Measurements from ENCODE around the gene MOB1B.

MOB1B gene

GRCh38 chr4:70979445-70980008 lies 77.4 kb downstream of the MOB1B start:
- no peak for DNase-seq (ENCODE audit: low read depth)
- H3K4me3 ChIP-seq (ENCODE audit: low read depth, low read length) = no peak overlapping the region
- no peak for TF ChIP-seq CTCF (IDR thresholded peaks at IDR 0.05; ENCODE audit: low read depth, low read length, missing control alignments)

GRCh38 chr4:70980196-70980595 lies 78.0 kb downstream of the MOB1B start:
- no peak overlapping the region for H3K4me3 ChIP-seq (ENCODE audit: low read depth, low read length)
- no peak for DNase-seq (ENCODE audit: low read depth)
- TF ChIP-seq CTCF (IDR thresholded peaks at IDR 0.05; ENCODE audit: low read depth, low read length, missing control alignments) = no peak

- TF ChIP-seq CTCF (IDR thresholded peaks at IDR 0.05; ENCODE audit: low read depth, low read length, missing control alignments) = no peak
- no peak overlapping the region for H3K4me3 ChIP-seq (ENCODE audit: low read depth, low read length)
- no peak for DNase-seq (ENCODE audit: low read depth)
Observed at GRCh38 chr4:70984106-70984505, 81.9 kb downstream of the MOB1B start.

GRCh38 chr4:70984589-70984988 lies 82.4 kb downstream of the MOB1B start:
- H3K4me3 ChIP-seq (ENCODE audit: low read depth, low read length) = no peak overlapping the region
- no peak for DNase-seq (ENCODE audit: low read depth)
- no peak for TF ChIP-seq CTCF (IDR thresholded peaks at IDR 0.05; ENCODE audit: low read depth, low read length, missing control alignments)

GRCh38 chr4:70991596-70991995 lies 89.4 kb downstream of the MOB1B start:
- DNase-seq (ENCODE audit: low read depth) = no peak
- no peak for TF ChIP-seq CTCF (IDR thresholded peaks at IDR 0.05; ENCODE audit: low read depth, low read length, missing control alignments)

GRCh38 chr4:70992391-70992881 lies 90.3 kb downstream of the MOB1B start:
- H3K4me3 ChIP-seq (ENCODE audit: low read depth, low read length) = peak overlapping the region; percentile 99
- no peak for DNase-seq (ENCODE audit: low read depth)
- TF ChIP-seq CTCF (IDR thresholded peaks at IDR 0.05; ENCODE audit: low read depth, low read length, missing control alignments) = no peak

More at GRCh38 chr4:70991596-70991995, 89.4 kb downstream of the MOB1B start:
- no peak overlapping the region for H3K4me3 ChIP-seq (ENCODE audit: low read depth, low read length)
